GM19193 (cell line): ENCODE data around the gene PTPN14.

ENCODE experiments used
- POLR2A ChIP-seq: IDR thresholded peaks from 4 replicates; pipeline ENCODE4 v1.6.1; 2011; ENCODE audit not compliant: insufficient read depth, insufficient read length; ENCODE audit errors: extremely low read depth

PTPN14 gene

GRCh38 chr1:214573386-214574318 is 22.2 kb upstream of the PTPN14 start:
- TF ChIP-seq POLR2A, result no peak

GRCh38 chr1:214571281-214571680 is 19.9 kb upstream of the PTPN14 start:
- no peak for TF ChIP-seq POLR2A

DNA sequence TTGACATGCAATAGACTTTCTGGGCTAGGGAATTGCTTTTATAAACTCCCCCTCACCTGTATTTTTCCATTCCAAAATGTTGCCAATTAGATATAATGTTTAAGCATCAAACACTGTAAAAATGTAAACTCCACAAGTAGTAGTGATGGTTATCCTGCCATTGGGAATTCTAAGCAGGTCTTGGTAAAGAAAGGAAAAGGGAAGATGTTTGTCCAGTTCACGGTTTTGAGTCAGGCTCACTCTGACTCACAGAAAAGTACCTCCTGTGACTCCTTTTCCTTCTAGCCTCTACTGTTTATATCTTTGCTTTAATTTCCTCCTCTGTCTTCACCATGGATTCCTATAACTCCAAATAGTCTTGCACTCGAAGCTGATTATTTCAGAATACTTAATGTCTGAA is 19.0 kb upstream of the PTPN14 start:
- no peak for TF ChIP-seq POLR2A

- no peak for TF ChIP-seq POLR2A
Observed at GRCh38 chr1:214569357-214570004, 18.1 kb upstream of the PTPN14 start.

- TF ChIP-seq POLR2A, result no peak
Observed at GRCh38 chr1:214568328-214568727, 16.9 kb upstream of the PTPN14 start.

GRCh38 chr1:214567481-214567980 is 16.1 kb upstream of the PTPN14 start:
- no peak for TF ChIP-seq POLR2A

- no peak for TF ChIP-seq POLR2A
Observed at GRCh38 chr1:214566158-214567104, 15.0 kb upstream of the PTPN14 start.

- no peak for TF ChIP-seq POLR2A
Observed at GRCh38 chr1:214565310-214565709, 13.9 kb upstream of the PTPN14 start.

GRCh38 chr1:214563881-214564280 is 12.5 kb upstream of the PTPN14 start:
- no peak for TF ChIP-seq POLR2A

DNA sequence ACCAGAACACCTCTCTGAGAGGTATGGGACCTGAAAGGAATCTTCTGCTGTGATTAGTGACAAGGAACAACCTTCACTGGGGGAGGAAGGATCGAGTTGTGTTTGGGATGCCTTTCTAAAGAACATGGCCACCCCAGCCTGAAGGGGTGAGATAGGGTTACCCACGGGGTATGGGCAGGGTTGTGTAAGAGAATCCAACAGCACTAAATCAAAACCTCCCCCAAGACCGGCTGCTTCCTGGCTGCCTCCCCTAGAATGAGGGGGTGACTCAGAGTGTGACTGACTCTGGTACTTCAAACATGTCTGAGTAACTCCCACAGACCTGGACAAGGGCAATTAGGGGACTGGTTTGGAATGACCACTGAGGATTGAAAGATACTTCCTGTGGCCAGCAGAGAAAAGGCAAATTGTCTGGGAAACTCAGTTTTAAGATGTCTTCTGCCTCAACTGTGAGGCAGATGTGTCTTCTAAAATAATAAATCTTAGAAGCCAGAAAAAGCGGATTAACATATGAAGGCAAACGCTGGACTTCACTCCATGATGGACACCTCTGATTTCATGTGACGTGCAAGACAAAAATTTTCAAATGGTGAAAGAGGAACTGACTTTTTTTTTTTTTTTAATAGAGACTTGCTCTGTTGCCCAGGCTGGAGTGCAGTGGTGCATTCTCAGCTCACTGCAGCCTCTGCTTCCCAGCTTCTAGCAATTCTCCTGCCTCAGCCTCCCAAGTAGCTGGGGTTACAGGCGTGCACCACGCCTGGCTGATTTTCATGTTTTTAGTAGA is 6.7 kb upstream of the PTPN14 start:
- no peak for TF ChIP-seq POLR2A

DNA sequence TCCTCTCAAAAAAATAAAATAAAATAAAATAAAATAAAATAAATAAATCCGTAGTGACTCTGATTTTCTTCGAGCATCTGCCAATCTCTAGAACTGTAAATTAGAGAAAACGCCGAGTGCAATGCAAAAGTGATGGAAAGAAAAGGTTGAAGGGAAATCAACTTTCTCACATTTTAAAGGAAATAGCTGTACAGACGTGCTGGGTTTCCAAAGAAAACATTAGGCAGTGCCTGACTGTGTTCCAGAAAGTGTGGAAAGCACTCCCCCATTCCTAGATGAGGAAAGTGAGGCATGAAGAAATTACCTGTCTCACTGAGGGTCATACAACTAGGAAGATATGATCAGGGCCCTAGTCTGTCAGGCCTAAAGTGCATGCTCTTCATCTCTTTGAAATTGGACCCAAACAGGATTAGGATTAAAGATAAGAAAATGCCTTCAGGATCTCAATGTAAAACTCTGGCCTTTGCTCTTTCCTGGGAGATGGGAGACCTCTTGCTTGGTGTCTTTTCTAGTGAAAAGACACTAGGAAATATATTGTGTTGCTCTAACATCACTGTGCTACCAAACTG is 1.8 kb upstream of the PTPN14 start:
- no peak for TF ChIP-seq POLR2A

- TF ChIP-seq POLR2A, result no peak
Observed at GRCh38 chr1:214552174-214552608, 789 bp upstream of the PTPN14 start.

DNA sequence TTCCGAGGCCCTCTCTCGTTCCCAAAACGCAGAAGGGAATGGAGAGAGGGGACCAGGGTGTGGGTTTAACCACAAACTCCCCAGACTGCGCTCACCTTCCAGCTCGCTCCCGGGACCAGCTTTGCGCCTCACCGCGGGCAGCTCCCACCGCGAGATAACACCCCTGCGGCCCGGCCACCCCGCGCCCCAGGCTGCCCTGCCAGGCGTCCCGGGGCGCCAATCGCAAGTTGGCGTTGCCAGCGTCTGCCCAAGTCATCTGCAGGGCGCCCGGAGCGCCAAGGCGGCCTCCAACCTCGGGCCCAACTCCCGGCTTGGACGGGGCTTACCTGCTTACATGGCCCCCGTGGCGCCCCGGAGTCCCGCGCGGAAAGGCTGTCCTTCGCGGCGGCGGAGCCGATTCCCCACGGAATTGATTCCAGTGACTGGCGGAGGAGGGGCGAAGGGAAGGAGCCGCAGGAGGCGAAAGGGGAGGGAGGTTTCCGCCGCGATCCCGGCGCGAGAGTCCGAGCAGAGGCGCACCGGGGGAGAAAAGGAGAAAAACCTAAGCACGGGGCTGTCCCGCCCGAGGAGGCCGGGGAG is 456 bp downstream of the PTPN14 start:
- no peak for TF ChIP-seq POLR2A
